Gastrocnemius medialis (tissue), 4 donors: ENCODE data around the gene PTAFR. TPM values are rescaled to one million over a fixed set of nuclear protein-coding genes. Genes with fewer than 3 reads are reported as not detected.
A peak's percentile ranks its signal among the peaks of the same experiment; 100 is the strongest.

Experiments used
- ATAC-seq, 2 donors: fragments of 150-250 bp; one replicate each; pipeline ENCODE4 v1.9.1; 2016
- DNase-seq, 2 donors: peaks; one replicate each; pipeline ENCODE4 v3.0.0-alpha.2; 2019
- H3K27ac ChIP-seq, 4 donors: fragments of 200-600 bp; sonication (generic); 1 replicate in 1 of 4; 2 replicates in 3 of 4; pipeline ENCODE4 v1.5.1; 2016 to 2018; ENCODE audit warnings: mild to moderate bottlenecking in 2 of 4, moderate library complexity in 1 of 4
- H3K27me3 ChIP-seq, 3 donors: fragments of 200-600 bp; sonication (generic) in 2 of 3; 1 replicate in 1 of 3; 2 replicates in 2 of 3; pipeline versions ENCODE4 v1.5.1 to v1.6.0; 2016 to 2019; ENCODE audit warnings: mild to moderate bottlenecking in 1 of 3, moderate library complexity in 1 of 3
- H3K36me3 ChIP-seq, 2 donors: fragments of 200-600 bp; sonication (generic) in 1 of 2; one replicate each; pipeline ENCODE4 v1.5.1; 2017 to 2018
- H3K4me1 ChIP-seq, 2 donors: fragments of 200-600 bp; sonication (generic) in 1 of 2; one replicate each; pipeline ENCODE4 v1.5.1; 2016 to 2017; ENCODE audit warnings: mild to moderate bottlenecking in 2 of 2
- H3K4me3 ChIP-seq, 4 donors: fragments of 200-600 bp; sonication (generic) in 3 of 4; 1 replicate in 1 of 4; 2 replicates in 3 of 4; pipeline ENCODE4 v1.5.1; 2016 to 2019; ENCODE audit warnings: mild to moderate bottlenecking in 2 of 4
- H3K9me3 ChIP-seq, 3 donors: fragments of 200-600 bp; sonication (generic) in 2 of 3; 1 replicate in 1 of 3; 2 replicates in 2 of 3; pipeline ENCODE4 v1.5.1; 2016 to 2019
- POLR2A ChIP-seq, 2 donors: fragments of 450-650 bp; IDR thresholded peaks; one replicate each; pipeline ENCODE4 v1.6.1; 2017; ENCODE audit warnings: antibody characterized with exemption in 2 of 2, mild to moderate bottlenecking in 2 of 2, moderate library complexity in 2 of 2
- in situ Hi-C, 4 donors: fragments of 200-750 bp; cut with MboI; loops; one replicate each; pipeline versions ENCODE4 v1.15.0 to v1.8.0; 2017; ENCODE audit warnings: low sequenced_read_pairs in 4 of 4
- intact Hi-C: fragments of 100-400 bp; cut with DNase I; formaldehyde crosslinking; loops from one replicate; pipeline ENCODE4 v1.15.1; 2023; ENCODE audit warnings: low total_unique reads
- total RNA-seq, 4 donors: library from RNA; depleted of rRNA; stranded (reverse); fragments of >200 nt; gene quantifications; one replicate each; pipeline versions ENCODE4 v1.1.0 to v1.2.3, GENCODE V29; 2016
- TF ChIP-seq, protein P1 (sequence below), 5 experiments: fragments of 450-650 bp in 3 of 5; fragments of 200-600 bp in 2 of 5; sonication (generic) in 2 of 5; IDR thresholded peaks in 4 of 5; conservative IDR thresholded peaks in 1 of 5; 1 replicate in 4 of 5; 2 replicates in 1 of 5; pipeline ENCODE4 v1.5.1; 2016 to 2019; ENCODE audit warnings: antibody characterized with exemption in 5 of 5, mild to moderate bottlenecking in 3 of 5, moderate library complexity in 3 of 5

PTAFR gene
- total RNA-seq, 4 donors from 2014 or later, result 0.76 to 1.5 (median 0.97) TPM

GRCh38 chr1:28115267-28115666, 61.2 kb downstream of the PTAFR start:
- Histone ChIP-seq H3K4me1 (no peaks in the 10 kb centered on the region), H3K36me3 (no peaks in the 10 kb centered on the region), H3K9me3 (no peaks in the 10 kb centered on the region), H3K27me3 (no peaks in the 10 kb centered on the region), H3K27ac (no peak overlapping the region), H3K4me3 (no peak overlapping the region)
- DNase-seq (no peak), ATAC-seq (no peak)
- in situ Hi-C loops (no loop called here), intact Hi-C loops (no loop called here)
- TF ChIP-seq, protein P1, sequence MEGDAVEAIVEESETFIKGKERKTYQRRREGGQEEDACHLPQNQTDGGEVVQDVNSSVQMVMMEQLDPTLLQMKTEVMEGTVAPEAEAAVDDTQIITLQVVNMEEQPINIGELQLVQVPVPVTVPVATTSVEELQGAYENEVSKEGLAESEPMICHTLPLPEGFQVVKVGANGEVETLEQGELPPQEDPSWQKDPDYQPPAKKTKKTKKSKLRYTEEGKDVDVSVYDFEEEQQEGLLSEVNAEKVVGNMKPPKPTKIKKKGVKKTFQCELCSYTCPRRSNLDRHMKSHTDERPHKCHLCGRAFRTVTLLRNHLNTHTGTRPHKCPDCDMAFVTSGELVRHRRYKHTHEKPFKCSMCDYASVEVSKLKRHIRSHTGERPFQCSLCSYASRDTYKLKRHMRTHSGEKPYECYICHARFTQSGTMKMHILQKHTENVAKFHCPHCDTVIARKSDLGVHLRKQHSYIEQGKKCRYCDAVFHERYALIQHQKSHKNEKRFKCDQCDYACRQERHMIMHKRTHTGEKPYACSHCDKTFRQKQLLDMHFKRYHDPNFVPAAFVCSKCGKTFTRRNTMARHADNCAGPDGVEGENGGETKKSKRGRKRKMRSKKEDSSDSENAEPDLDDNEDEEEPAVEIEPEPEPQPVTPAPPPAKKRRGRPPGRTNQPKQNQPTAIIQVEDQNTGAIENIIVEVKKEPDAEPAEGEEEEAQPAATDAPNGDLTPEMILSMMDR (IDR thresholded peaks at IDR 0.05 in 4 of 5, conservative IDR thresholded peaks at IDR 0.05 in 1 of 5), result no peak
- TF ChIP-seq POLR2A (IDR thresholded peaks at IDR 0.05), result no peak

- in situ Hi-C loops, result no loop called here
- no peak overlapping the region for H3K4me3 ChIP-seq
- H3K9me3 ChIP-seq, result no peaks in the 10 kb centered on the region
- no peak overlapping the region for H3K27ac ChIP-seq
- ATAC-seq (no peak), DNase-seq (no peak)
- H3K36me3 ChIP-seq, result no peaks in the 10 kb centered on the region
- no peak for TF ChIP-seq POLR2A (IDR thresholded peaks at IDR 0.05)
- TF ChIP-seq, protein P1 (IDR thresholded peaks at IDR 0.05 in 4 of 5, conservative IDR thresholded peaks at IDR 0.05 in 1 of 5), result no peak
- intact Hi-C loops, result no loop called here
- no peaks in the 10 kb centered on the region for H3K4me1 ChIP-seq
- no peaks in the 10 kb centered on the region for H3K27me3 ChIP-seq
Measured at GRCh38 chr1:28114844-28115243, 61.6 kb downstream of the PTAFR start.

DNA sequence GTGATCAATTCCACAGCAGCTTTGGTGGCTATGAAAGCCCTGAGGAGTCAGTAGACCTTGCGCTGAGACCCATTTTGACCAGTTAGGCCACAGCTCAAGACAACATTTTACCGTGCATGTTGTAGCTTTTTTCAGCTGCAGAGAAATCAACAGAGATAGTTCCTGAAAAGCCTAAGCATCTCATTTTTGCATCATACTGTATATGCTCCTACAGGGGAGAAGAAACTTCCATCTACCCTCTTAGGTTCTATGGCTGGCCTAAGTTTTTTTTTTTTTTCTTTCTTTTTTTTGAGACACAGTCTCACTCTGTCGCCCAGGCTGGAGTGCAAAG, 63.3 kb downstream of the PTAFR start:
- in situ Hi-C loops, result no loop called here
- ATAC-seq (no peak), DNase-seq (no peak)
- intact Hi-C loops, result no loop called here
- no peaks in the 10 kb centered on the region for H3K36me3 ChIP-seq
- TF ChIP-seq, protein P1 (IDR thresholded peaks at IDR 0.05 in 4 of 5, conservative IDR thresholded peaks at IDR 0.05 in 1 of 5), result no peak
- no peak for TF ChIP-seq POLR2A (IDR thresholded peaks at IDR 0.05)
- H3K9me3 ChIP-seq, result no peaks in the 10 kb centered on the region
- H3K27ac ChIP-seq, result no peak overlapping the region
- no peak overlapping the region for H3K4me3 ChIP-seq
- no peaks in the 10 kb centered on the region for H3K4me1 ChIP-seq
- no peaks in the 10 kb centered on the region for H3K27me3 ChIP-seq

- intact Hi-C loops, result no loop called here
Measured at GRCh38 chr1:28112388-28113241, 63.9 kb downstream of the PTAFR start.

More at GRCh38 chr1:28112388-28113241, 63.9 kb downstream of the PTAFR start:
- Histone ChIP-seq H3K27me3 (no peaks in the 10 kb centered on the region), H3K9me3 (no peaks in the 10 kb centered on the region), H3K4me1 (no peaks in the 10 kb centered on the region), H3K27ac (no peak overlapping the region), H3K36me3 (no peaks in the 10 kb centered on the region), H3K4me3 (no peak overlapping the region)
- ATAC-seq, result no peak
- TF ChIP-seq POLR2A (IDR thresholded peaks at IDR 0.05), result no peak
- TF ChIP-seq, protein P1 (IDR thresholded peaks at IDR 0.05 in 4 of 5, conservative IDR thresholded peaks at IDR 0.05 in 1 of 5), result peak in 1 of 5 experiments; percentile 19
- peak in 1 of 2 donors; percentile 6 for DNase-seq
- in situ Hi-C loops, result no loop called here
